B cell (primary cell): Measurements from ENCODE around the gene LUM. TPM values are rescaled to one million over a fixed set of nuclear protein-coding genes. Genes with fewer than 3 reads are reported as not detected.

Experiments
- ATAC-seq: fragments of 200-7000 bp; cut with Tn5 transposase; one replicate; pipeline ENCODE4 v1.10.0; 2021; ENCODE audit warnings: low read depth, mild to moderate bottlenecking, moderate number of reproducible peaks, moderate library complexity
- CTCF ChIA-PET: fragments of 350-600 bp; sonication (Branson Sonifier 250); formaldehyde crosslinking; loops from one replicate; lab custom pipeline; 2021; ENCODE audit warnings: antibody characterized with exemption, inconsistent platforms; lab: Charles Lee
- POLR2A ChIA-PET: fragments of 350-600 bp; sonication (Branson Sonifier 250); formaldehyde crosslinking; loops from one replicate; lab custom pipeline; 2021; ENCODE audit warnings: antibody characterized with exemption; lab: Charles Lee
- DNase-seq: peaks from one replicate; pipeline ENCODE4 v3.0.0; 2013
- H2AFZ ChIP-seq: 2 replicates; pipeline ENCODE4 v1.6.1; 2012; ENCODE audit warnings: mild to moderate bottlenecking, low read depth, low read length; ENCODE audit not compliant: insufficient read depth, poor library complexity, severe bottlenecking
- H3K27ac ChIP-seq, 2 donors: 1 replicate in 1 of 2; 2 replicates in 1 of 2; pipeline ENCODE4 v1.5.1; 2012 to 2013; ENCODE audit warnings: low read length in 2 of 2, mild to moderate bottlenecking in 2 of 2, moderate library complexity in 1 of 2
- H3K27me3 ChIP-seq, 4 experiments: fragments of 200-600 bp in 1 of 4; sonication (generic) in 1 of 4; replicated peaks in 1 of 4; 1 replicate in 2 of 4; 2 replicates in 2 of 4; pipeline versions ENCODE4 v1.6.1 to v1.7.0; 2013 to 2016; ENCODE audit warnings: low read length in 3 of 4, mild to moderate bottlenecking in 2 of 4, mixed read lengths in 1 of 4, moderate library complexity in 1 of 4; ENCODE audit not compliant: insufficient read depth in 4 of 4, control insufficient read depth in 3 of 4; ENCODE audit errors: control extremely low read depth in 1 of 4
- H3K36me3 ChIP-seq, 2 experiments: replicated peaks in 1 of 2; 1 replicate in 1 of 2; 2 replicates in 1 of 2; pipeline versions ENCODE4 v1.6.1 to v1.7.1; 2013; ENCODE audit warnings: low read length in 1 of 2; ENCODE audit not compliant: insufficient read depth in 2 of 2, control insufficient read depth in 1 of 2; ENCODE audit errors: control extremely low read depth in 1 of 2, extremely low read depth in 1 of 2
- H3K4me1 ChIP-seq, 2 donors: fragments of 200-600 bp in 1 of 2; sonication (generic) in 1 of 2; 1 replicate in 1 of 2; 2 replicates in 1 of 2; pipeline versions ENCODE4 v1.5.1 to v1.6.1; 2013 to 2017; ENCODE audit warnings: low read length in 2 of 2; ENCODE audit not compliant: control insufficient read depth in 2 of 2, insufficient read depth in 2 of 2
- H3K4me2 ChIP-seq: replicated peaks from 2 replicates; pipeline ENCODE3; 2012; ENCODE audit warnings: mild to moderate bottlenecking, low read depth, low read length; ENCODE audit not compliant: poor library complexity, severe bottlenecking
- H3K4me3 ChIP-seq, 5 experiments: fragments of 200-600 bp in 1 of 5; sonication (generic) in 1 of 5; 1 replicate in 3 of 5; 2 replicates in 2 of 5; pipeline versions ENCODE4 v1.5.1 to v1.7.0; 2011 to 2016; ENCODE audit warnings: low read length in 4 of 5, mild to moderate bottlenecking in 4 of 5, low read depth in 2 of 5, control low read depth in 1 of 5, moderate library complexity in 1 of 5; ENCODE audit not compliant: insufficient read depth in 1 of 5; ENCODE audit errors: control extremely low read depth in 1 of 5, extremely low read depth in 1 of 5
- H3K79me2 ChIP-seq: fragments of 200-600 bp; sonication (generic); one replicate; pipeline ENCODE4 v1.6.0; 2016; ENCODE audit warnings: low read length; ENCODE audit not compliant: control insufficient read depth, insufficient read depth
- H3K9ac ChIP-seq: fragments of 200-600 bp; sonication (generic); 2 replicates; pipeline ENCODE4 v1.6.1; 2017; ENCODE audit warnings: mild to moderate bottlenecking, low read length, moderate library complexity
- H3K9me3 ChIP-seq, 3 donors: one replicate each; pipeline versions ENCODE4 v1.6.1 to v1.7.1; 2013; ENCODE audit warnings: low read length in 2 of 3; ENCODE audit not compliant: control insufficient read depth in 2 of 3, insufficient read depth in 1 of 3; ENCODE audit errors: control extremely low read depth in 1 of 3
- H4K20me1 ChIP-seq: 2 replicates; pipeline ENCODE4 v1.6.0; 2012; ENCODE audit warnings: mild to moderate bottlenecking, low read length; ENCODE audit not compliant: insufficient read depth, control insufficient read depth, poor library complexity, severe bottlenecking
- H3K27ac Mint-ChIP-seq: one replicate; pipeline ENCODE4 v1.8.0; 2021; ENCODE audit warnings: mixed read lengths
- H3K27me3 Mint-ChIP-seq: one replicate; pipeline ENCODE4 v1.8.0; 2021; ENCODE audit warnings: mixed read lengths
- H3K4me1 Mint-ChIP-seq: one replicate; pipeline ENCODE4 v1.8.0; 2021; ENCODE audit warnings: mixed read lengths
- H3K4me3 Mint-ChIP-seq: one replicate; pipeline ENCODE4 v1.8.0; 2021; ENCODE audit warnings: mixed read lengths
- H3K9me3 Mint-ChIP-seq: one replicate; pipeline ENCODE4 v1.8.0; 2022; ENCODE audit warnings: mixed read lengths; ENCODE audit not compliant: insufficient read depth
- CTCF ChIP-seq: fragments of 200-600 bp; IDR thresholded peaks from one replicate; pipeline ENCODE4 v1.8.0; 2022; ENCODE audit warnings: antibody characterized with exemption, mild to moderate bottlenecking
- EZH2 ChIP-seq: IDR thresholded peaks from 2 replicates; pipeline ENCODE4 v1.6.1; 2012; ENCODE audit warnings: borderline replicate concordance, low read depth, mild to moderate bottlenecking, moderate library complexity, low read length; ENCODE audit not compliant: insufficient read depth, poor library complexity, severe bottlenecking
- WGBS: methylation state at CpG from one replicate; pipeline ENCODE4 v1.1.5; 2013; ENCODE audit warnings: missing lambda C conversion rate; ENCODE audit not compliant: insufficient coverage; 5-methylcytosine and 5-hydroxymethylcytosine counted together
- intact Hi-C: fragments of 100-400 bp; cut with micrococcal nuclease; formaldehyde crosslinking; loops from one replicate; pipeline ENCODE4 v1.10.0; 2022
- polyA plus RNA-seq: library from polyadenylated mRNA; depleted of rRNA; stranded (reverse); fragments of >200 nt; gene quantifications from 2 replicates; pipeline ENCODE4 v1.2.3, GENCODE V29; 2012
- total RNA-seq, 2 donors: library from RNA; stranded (reverse); fragments of 120-200 nt in 1 of 2; gene quantifications; 1 replicate in 1 of 2; 2 replicates in 1 of 2; pipeline versions ENCODE4 v1.2.3 to v1.2.4, GENCODE V29; 2013 to 2022

Gene LUM
- total and polyA plus RNA-seq, 2 donors (not counting 1 experiment from before 2014, with no cell fraction given), result not detected

DNA sequence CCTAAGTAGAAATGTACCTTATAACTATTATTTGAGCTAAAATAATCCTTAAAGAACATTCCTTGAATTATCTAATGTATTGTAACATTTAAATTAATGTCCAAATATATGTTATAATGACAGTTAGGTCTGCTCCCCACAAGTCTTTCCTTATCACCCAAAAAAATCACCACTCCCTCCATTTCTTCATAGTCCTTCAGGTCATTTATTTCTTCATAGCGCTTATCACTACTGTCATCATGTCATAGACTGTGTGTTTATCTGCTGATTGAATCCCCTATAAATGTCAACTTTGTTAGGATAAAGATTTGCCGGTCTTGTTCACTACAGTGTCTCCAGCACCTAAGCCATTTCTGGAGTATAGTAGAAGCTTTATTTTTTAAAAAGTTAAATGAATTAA lies 12.0 kb downstream of the LUM start:
- no peak overlapping the region for H3K4me3 ChIP-seq
- no peak for DNase-seq
- no peak overlapping the region for H3K9ac ChIP-seq
- Mint-ChIP-seq H3K9me3 (no peaks in the 10 kb centered on the region), H3K27ac (no peak overlapping the region), H3K4me1 (peaks cover 2% of the 10 kb centered on the region), H3K4me3 (no peak overlapping the region), H3K27me3 (no peaks in the 10 kb centered on the region)
- TF ChIP-seq EZH2 (no peak), CTCF (no peak)
- no peaks in the 10 kb centered on the region for H3K79me2 ChIP-seq
- no peaks in the 10 kb centered on the region for H3K36me3 ChIP-seq
- intact Hi-C loops, result no loop called here
- H3K4me2 ChIP-seq, result no peak overlapping the region
- no peak overlapping the region for H3K27ac ChIP-seq
- WGBS, result no CpG with 5 or more reads among the region's 2 CpGs
- H3K9me3 ChIP-seq, result no peaks in the 10 kb centered on the region
- no peaks in the 10 kb centered on the region for H4K20me1 ChIP-seq
- ATAC-seq, result no peak
- CTCF ChIA-PET, result interaction anchor here (0.5 to 1.7 kb wide), 2 partner anchors 9 to 11 kb away, joined by 3 to 4 read pairs; no protein-coding TSS in a partner anchor
- no peak overlapping the region for H2AFZ ChIP-seq
- no peaks in the 10 kb centered on the region for H3K4me1 ChIP-seq
- no peaks in the 10 kb centered on the region for H3K27me3 ChIP-seq
- POLR2A ChIA-PET, result no interaction called here

- no peak for TF ChIP-seq EZH2
- TF ChIP-seq CTCF, result no peak
- Histone ChIP-seq H3K4me1 (no peaks in the 10 kb centered on the region), H3K79me2 (no peaks in the 10 kb centered on the region), H3K9ac (no peak overlapping the region), H3K4me2 (no peak overlapping the region), H3K36me3 (no peaks in the 10 kb centered on the region), H2AFZ (no peak overlapping the region), H3K9me3 (no peaks in the 10 kb centered on the region), H3K27ac (no peak overlapping the region), H4K20me1 (no peaks in the 10 kb centered on the region), H3K27me3 (no peaks in the 10 kb centered on the region), H3K4me3 (no peak overlapping the region)
- no CpG with 5 or more reads among the region's 3 CpGs for WGBS
- ChIA-PET CTCF (interaction anchor here (1.7 kb wide), 1 partner anchor 9 kb away, joined by 4 read pairs; no protein-coding TSS in a partner anchor), POLR2A (no interaction called here)
- DNase-seq (no peak), ATAC-seq (no peak)
- Mint-ChIP-seq H3K4me1 (peaks cover 2% of the 10 kb centered on the region), H3K4me3 (no peak overlapping the region), H3K9me3 (no peaks in the 10 kb centered on the region), H3K27me3 (no peaks in the 10 kb centered on the region), H3K27ac (no peak overlapping the region)
- intact Hi-C loops, result no loop called here
Observed at GRCh38 chr12:91098941-91099340, 12.4 kb downstream of the LUM start.
